Stimulated activated CD8-positive, alpha-beta memory T cell treated with anti-CD3 and anti-CD28 coated beads, Interleukin-7, amount 100 ng/mL, for 24 hours (primary cell): ENCODE results near the gene TLE4.

Experiments
- DNase-seq: peaks from one replicate; pipeline ENCODE4 v3.0.0-alpha.2; 2020; ENCODE audit warnings: low read depth

The TLE4 gene

GRCh38 chr9:79572032-79572607 is 355 bp downstream of the TLE4 start:
- no peak for DNase-seq

- DNase-seq = peak; percentile 30
These were observed 1.0 kb downstream of the TLE4 start for GRCh38 chr9:79572608-79573411.

DNA sequence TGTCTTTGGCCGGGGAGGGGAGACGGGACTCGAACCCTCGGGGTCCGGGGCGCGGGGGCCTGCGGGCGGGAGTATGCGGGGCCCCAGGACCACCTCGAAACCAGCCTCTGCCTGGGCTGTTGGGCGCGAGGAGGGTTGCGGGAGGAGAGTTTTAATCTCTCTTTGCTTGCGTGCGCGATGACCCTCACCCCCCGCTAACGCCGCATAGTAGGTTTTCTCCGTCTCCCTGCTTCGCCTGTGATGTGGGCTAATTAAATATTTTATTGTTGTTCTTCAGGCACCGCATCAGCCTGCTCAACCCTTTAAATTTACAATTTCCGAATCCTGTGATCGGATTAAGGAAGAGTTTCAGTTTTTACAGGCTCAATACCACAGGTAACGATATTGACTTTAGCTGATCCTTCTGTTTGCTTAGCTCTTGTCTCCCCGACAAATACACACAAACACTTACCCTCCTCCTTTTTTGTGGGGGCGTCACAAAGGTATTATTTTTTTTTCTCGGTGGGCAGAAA is 1.7 kb downstream of the TLE4 start:
- no peak for DNase-seq

GRCh38 chr9:79574136-79574535 is 2.4 kb downstream of the TLE4 start:
- DNase-seq = no peak

DNA sequence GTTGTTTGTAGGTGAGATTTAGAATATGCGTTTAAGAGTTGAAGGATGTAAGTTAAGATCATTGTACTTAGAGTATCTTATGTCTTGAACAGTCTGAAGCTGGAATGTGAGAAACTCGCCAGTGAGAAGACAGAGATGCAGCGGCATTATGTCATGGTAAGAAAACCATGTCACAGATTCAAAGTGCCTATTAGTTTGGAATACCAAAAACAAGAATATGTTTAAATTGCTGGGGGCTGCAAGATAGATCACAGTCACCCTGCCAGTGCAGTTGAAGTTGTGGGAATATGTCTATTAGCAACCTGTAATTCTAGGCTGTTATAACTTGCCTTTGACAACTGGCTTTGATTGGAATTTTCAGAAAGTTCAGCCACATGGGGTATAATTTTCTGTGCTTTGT is 3.0 kb downstream of the TLE4 start:
- DNase-seq = no peak

DNA sequence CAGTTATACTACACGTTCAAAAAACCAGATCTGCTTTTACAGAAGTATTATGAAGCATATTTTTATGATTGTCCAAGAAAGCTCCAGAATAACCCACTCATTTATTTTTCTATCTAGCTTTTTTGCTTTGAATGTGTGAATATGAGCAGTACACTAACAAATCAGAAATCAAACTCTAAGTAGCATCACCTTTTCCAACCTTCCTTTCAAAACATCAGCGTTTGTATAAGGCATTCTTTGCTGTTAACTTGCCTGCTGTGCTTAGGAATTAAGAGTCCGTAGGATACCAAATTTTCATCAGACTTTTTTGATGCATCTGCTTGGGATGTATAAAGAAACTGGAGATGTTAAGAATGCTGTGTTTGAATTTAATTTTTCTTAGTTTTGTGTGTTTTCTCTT is 3.8 kb downstream of the TLE4 start:
- DNase-seq = no peak

GRCh38 chr9:79577969-79578723 is 6.4 kb downstream of the TLE4 start:
- no peak for DNase-seq

GRCh38 chr9:79578891-79579290 is 7.1 kb downstream of the TLE4 start:
- DNase-seq = no peak

- no peak for DNase-seq
These were observed 7.9 kb downstream of the TLE4 start for GRCh38 chr9:79579624-79580023.

DNA sequence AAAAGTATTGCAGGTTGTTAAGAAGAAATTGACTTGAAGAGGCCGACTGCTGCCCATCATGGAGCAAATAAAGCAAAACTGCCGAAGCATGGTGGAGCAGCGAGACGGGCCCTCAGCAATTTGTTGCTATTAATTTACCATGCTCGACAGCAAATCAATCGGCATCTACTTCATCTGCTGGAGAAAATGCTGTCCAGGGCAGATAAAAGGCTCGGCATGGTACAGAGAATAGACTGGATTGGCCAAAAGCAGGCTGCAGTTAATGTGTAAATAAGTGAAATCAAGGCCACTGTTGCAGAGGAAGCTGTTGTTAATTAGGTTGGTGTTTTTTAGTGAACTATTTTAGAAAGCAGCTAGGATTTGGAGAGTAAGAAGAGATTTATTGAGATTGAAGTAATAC is 8.3 kb downstream of the TLE4 start:
- DNase-seq = no peak

DNA sequence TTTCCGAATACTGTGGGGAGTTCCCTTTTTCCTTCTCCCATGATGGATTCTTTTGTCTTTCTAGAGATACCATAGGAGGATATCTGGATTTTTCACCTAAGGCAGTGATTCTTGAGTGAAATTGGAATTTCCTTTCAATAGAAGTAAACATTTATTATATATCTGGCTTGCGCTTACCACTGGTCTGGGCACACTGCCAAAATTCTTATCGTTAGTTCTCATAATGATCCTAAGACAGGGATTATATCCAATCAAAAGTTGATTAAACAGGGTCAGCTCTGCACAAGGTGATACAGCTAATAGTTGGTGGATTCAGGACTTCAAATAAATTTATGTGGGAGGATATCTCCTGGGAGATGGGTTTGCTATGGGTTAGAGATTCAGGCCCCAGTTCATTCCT is 9.6 kb downstream of the TLE4 start:
- DNase-seq = no peak

DNA sequence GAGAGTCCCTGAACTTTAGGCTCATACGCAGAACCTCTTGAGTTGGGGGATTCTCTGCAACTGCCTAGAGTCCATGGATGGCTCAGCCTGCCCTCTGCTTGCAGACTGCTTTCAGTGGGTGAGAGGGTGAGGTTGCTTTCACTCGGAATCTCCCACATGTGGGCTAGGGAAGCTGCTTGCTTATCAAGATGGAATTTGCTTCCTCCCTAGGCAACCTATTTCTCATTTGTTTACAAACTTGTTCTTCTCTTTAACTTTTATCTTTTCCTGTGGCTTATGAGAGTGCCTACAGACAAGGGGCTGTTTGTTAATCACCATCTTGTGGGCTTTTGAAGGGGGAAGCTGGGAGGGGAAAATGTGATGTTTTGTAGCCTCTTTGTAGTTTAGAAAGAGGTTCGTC is 10.0 kb downstream of the TLE4 start:
- DNase-seq = no peak

GRCh38 chr9:79583952-79584654 is 12.3 kb downstream of the TLE4 start:
- no peak for DNase-seq

DNA sequence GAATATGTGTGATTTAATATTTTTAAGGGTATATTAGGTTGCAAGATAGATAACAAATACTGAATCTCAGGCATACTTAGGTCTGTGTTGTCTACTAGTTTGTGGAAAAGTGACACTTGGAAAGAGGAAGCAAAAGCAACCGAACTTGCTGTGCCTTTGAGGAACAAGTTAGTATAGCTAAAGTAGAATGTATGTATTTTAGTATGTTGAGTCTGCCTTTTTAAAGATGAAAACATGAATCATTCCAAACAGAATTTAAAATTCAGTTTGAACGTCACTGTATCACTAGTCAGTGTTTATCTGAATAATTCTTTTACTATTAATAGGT is 12.9 kb downstream of the TLE4 start:
- DNase-seq = no peak

DNA sequence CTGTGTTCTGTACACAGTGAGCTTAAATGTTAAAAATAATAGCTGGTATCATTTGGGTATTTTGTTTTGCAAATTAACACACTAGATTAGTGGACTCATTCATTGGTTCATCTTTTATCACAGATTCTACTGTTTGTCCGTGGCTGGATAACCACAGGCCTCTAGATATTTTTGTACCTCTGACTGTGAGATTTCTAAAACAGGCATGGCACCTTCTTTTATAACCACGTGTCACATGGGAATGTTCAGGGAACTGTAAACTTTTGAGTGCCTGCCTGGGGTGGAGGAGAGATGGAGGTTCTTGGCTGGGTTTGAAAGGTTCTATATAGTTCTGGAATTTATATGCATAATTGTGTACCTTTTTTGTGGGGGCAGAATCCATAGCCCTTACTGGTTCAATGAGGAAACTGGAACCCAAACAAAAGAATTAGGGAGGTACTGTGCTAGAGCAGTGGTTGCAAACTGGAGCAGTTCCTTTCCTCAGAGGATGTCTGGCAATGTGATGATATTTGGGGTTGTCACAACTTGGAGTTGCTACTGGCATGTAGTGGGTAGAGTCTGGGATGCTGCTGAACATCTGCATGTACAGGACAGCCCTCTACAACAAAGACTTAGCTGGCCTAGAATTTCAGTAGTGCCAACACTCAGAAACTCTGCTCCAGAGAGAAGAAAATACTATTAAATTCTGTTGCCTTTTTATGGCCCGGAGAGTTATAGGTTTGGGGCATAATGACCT is 16.9 kb downstream of the TLE4 start:
- no peak for DNase-seq

DNA sequence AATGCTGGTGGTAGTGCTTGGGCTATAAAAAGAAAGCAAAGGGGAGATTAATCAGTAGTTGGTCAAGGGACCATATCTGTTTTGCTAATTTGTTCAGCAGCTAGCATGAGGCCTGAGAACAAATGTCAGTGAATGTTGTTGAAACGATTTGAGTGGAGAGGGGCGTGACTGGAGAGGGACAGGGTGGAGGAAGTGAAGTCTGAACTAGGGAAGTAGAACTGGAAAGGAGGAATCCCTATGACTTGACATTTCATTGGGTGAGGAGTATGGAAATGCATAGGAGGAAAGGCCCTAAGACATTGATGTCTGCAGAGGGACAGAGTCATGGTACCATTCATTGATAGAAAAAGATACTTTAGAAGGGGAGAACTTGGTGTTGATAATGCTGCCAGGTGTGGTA is 19.7 kb downstream of the TLE4 start:
- DNase-seq = no peak

DNA sequence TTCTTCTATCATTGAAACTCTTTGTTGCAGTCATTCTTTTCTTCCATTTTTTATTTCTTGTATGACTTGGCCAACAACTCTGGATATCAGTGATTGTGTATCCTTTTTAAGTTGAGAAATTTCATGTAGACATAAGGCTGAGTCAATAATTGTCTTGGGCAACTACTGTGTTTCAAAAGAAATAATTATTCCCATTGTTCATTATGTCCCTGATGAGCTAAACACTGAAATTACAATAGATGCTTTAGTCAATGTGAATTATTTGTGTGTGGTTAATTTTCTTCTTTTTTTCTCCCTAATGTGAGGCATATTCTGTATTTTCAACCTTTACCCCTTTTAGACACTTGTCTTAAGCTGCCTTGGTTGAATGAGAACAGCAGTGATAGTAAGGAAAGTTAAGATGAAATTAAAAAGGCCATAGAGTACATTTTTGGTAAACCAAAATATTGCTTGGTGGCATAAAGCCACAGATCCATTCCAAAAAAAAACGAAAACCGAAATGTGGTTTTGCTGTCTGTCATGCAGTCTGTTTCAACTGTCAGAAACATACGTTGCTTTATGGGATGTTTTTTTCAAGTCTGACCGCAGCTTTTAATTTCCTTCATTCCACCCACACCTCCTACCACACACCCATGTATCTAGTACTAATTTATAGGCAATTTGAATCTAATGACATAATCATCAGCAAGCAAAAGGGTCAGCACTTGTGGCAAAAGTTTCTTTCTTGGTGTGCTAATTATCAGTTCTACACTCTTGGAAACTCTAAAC is 21.1 kb downstream of the TLE4 start:
- no peak for DNase-seq

DNA sequence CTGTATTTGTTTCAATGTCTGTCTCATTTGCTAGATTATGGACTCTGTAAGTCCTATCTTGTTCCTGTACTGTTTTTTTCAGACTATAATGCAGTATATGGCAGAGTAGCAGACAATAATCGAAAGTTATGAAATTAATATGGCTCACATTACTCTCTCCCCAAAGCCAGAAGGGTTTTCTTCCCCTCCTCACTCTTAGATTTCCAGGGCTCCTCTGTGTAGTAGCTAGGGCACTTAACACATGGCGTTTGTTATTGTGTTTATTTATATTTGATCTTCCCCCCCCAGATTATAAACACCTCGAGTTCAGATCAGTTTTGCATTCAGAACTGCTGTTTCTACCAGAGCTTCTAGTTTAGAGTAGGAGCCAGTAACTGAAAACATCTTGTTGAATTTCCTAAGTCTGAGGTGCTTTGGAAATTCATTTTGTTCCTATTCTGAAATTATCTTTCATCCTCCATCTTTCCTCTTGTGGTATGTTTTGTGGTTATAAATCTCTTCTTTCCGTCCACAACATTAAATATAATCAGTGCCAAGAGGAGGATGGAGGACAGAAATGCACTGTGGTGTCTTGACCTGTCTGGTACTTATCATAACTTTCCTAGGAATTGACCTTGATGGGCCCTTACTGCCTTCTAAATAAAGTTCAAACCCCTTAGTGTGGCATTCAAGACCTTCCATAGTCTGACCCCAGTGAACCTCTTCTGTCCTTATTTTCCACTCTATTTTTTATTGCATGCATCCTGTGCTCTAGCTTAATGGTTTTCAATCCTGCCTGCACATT is 27.0 kb downstream of the TLE4 start:
- DNase-seq = no peak

DNA sequence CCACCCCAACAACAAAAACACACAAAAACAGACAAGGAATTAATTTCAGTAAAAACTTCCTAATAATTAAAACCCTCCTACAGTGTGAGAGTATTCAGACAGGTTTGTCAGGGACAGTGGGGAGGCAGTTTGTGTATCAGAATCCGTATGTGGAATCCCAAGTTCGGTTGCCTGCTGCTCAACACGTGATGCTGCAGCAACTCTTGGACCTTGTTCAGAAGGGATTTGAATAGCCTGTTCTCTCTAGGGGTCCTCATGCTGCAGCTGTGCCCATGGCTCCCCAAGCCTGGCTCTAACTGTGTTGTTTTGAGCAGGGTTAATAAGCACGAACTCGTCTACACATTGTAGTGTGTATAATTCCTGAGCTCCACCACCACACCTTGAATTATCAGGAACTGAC is 28.7 kb downstream of the TLE4 start:
- DNase-seq = no peak

DNA sequence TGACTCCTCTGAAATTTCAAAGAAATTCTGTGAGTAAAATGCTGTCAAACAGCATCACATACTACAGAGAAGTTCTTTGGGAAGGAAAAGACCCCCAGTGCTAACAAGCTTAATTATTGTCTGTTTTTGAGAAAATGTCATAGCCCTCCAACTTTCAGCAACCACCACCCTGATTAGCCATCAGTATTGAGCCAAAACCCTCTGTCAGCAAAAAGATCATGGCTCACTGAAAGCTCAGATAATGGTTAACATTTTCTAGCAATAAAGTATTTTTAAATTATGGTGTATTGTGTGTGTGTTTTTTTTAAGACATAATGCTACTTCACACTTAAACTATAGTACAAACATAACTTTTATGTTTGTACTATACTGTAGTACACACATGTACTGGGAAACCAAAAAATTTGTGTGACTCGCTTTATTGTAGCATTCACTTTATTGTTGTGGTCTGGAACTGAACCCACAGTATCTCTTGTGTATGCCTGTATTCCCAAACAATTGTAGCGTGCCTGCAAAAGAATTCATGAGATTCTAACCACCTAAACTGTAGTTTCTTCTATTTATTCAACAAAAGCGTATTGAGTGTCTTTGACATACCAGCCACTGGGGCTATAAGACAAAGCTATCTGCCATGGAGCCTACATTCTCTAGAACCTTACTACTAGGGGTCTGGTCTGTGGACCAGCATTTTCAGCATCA is 31.6 kb downstream of the TLE4 start:
- no peak for DNase-seq
